PC-3 (cell line): ENCODE results near the gene ATIC. TPM values are rescaled to one million over a fixed set of nuclear protein-coding genes. Genes with fewer than 3 reads are reported as not detected.

Source experiments
- ATAC-seq: fragments of 200-7000 bp; cut with Tn5 transposase; 2 replicates; pipeline ENCODE4 v1.9.1; 2020; ENCODE audit warnings: mild to moderate bottlenecking, moderate library complexity
- BruUV-seq: library from RNA; stranded (reverse); fragments of 400-500 nt; replicated peaks from 2 replicates; lab custom pipeline; 2021; lab: Mats Ljungman, UMichigan
- CTCF ChIA-PET: fragments of 300-600 bp; sonication (Branson Sonifier 250); formaldehyde crosslinking; loops from one replicate; lab custom pipeline; 2022; ENCODE audit warnings: antibody characterized with exemption; lab: Charles Lee
- POLR2A ChIA-PET: fragments of 300-600 bp; sonication (Branson Sonifier 250); formaldehyde crosslinking; loops from one replicate; lab custom pipeline; 2022; ENCODE audit warnings: antibody characterized with exemption; ENCODE audit not compliant: unreplicated experiment; lab: Charles Lee
- DNase-seq: peaks from one replicate; pipeline ENCODE4 v3.0.0-alpha.2; 2015
- H2AFZ ChIP-seq: fragments of 300-600 bp; sonication (generic); 2 replicates; pipeline ENCODE4 v1.6.0; 2016; ENCODE audit warnings: antibody characterized with exemption, low read length
- H3F3A ChIP-seq: fragments of 300-600 bp; sonication (generic); one replicate; pipeline ENCODE4 v1.6.0; 2017; ENCODE audit warnings: antibody characterized with exemption, low read length, control low read depth, mild to moderate bottlenecking; ENCODE audit not compliant: unreplicated experiment
- H3K27ac ChIP-seq: fragments of 300-600 bp; sonication (generic); 2 replicates; pipeline ENCODE4 v1.5.1; 2016; ENCODE audit warnings: mild to moderate bottlenecking, low read length
- H3K27me3 ChIP-seq: fragments of 300-600 bp; sonication (generic); 2 replicates; pipeline ENCODE4 v1.6.1; 2016; ENCODE audit warnings: low read length, mixed read lengths
- H3K36me3 ChIP-seq: fragments of 300-600 bp; sonication (generic); 2 replicates; pipeline ENCODE4 v1.6.1; 2016; ENCODE audit warnings: low read depth, mixed run types, low read length, mixed read lengths
- H3K4me1 ChIP-seq: fragments of 300-600 bp; sonication (generic); 2 replicates; pipeline ENCODE4 v1.5.1; 2016; ENCODE audit warnings: low read length; ENCODE audit not compliant: insufficient read depth
- H3K4me2 ChIP-seq: fragments of 300-600 bp; sonication (generic); 2 replicates; pipeline ENCODE4 v1.6.0; 2016; ENCODE audit warnings: low read length
- H3K4me3 ChIP-seq: fragments of 300-600 bp; sonication (generic); 2 replicates; pipeline ENCODE4 v1.5.1; 2016; ENCODE audit warnings: mild to moderate bottlenecking, low read length, mixed read lengths
- H3K79me2 ChIP-seq: fragments of 300-600 bp; sonication (generic); 2 replicates; pipeline ENCODE4 v1.6.1; 2017; ENCODE audit warnings: low read length, mixed read lengths
- H3K9ac ChIP-seq: fragments of 300-600 bp; sonication (generic); 2 replicates; pipeline ENCODE4 v1.6.0; 2016; ENCODE audit warnings: mild to moderate bottlenecking, low read length
- H3K9me2 ChIP-seq: fragments of 300-600 bp; sonication (generic); replicated peaks from 2 replicates; pipeline ENCODE4 v1.6.1; 2016; ENCODE audit warnings: mixed run types, low read length, mixed read lengths
- H3K9me3 ChIP-seq: fragments of 300-600 bp; sonication (generic); 2 replicates; pipeline ENCODE4 v1.6.1; 2016; ENCODE audit warnings: low read length, mixed read lengths
- H4K20me1 ChIP-seq: fragments of 300-600 bp; sonication (generic); 2 replicates; pipeline ENCODE4 v1.6.1; 2016; ENCODE audit warnings: low read length, mixed read lengths
- EZH2 ChIP-seq: fragments of 300-600 bp; sonication (generic); IDR thresholded peaks from one replicate; pipeline ENCODE4 v1.6.1; 2017; ENCODE audit warnings: antibody characterized with exemption, mild to moderate bottlenecking, low read length; ENCODE audit not compliant: unreplicated experiment
- EZH2phosphoT487 ChIP-seq: fragments of 300-600 bp; sonication (generic); IDR thresholded peaks from 2 replicates; pipeline ENCODE4 v1.6.1; 2018; ENCODE audit warnings: mild to moderate bottlenecking, antibody characterized with exemption, low read length, borderline replicate concordance
- intact Hi-C: fragments of 100-400 bp; cut with micrococcal nuclease; formaldehyde crosslinking; loops from 2 replicates; pipeline ENCODE4 v1.9.0; 2023
- total RNA-seq: library from RNA; depleted of rRNA; stranded (reverse); fragments of >200 nt; gene quantifications from 2 replicates; pipeline ENCODE4 v1.2.3, GENCODE V29; 2014
- TF ChIP-seq, protein P1 (sequence below): fragments of 300-600 bp; sonication (generic); conservative IDR thresholded peaks from 2 replicates; pipeline ENCODE4 v1.5.1; 2017; ENCODE audit warnings: antibody characterized with exemption, low read depth, mild to moderate bottlenecking, low read length

ATIC gene
- total RNA-seq, 1 experiment from 2014 or later: 41.7 TPM

GRCh38 chr2:215383652-215384279 lies 71.9 kb downstream of the ATIC start:
- Histone ChIP-seq H2AFZ (no peak overlapping the region), H4K20me1 (no peaks in the 10 kb centered on the region), H3K27ac (no peak overlapping the region), H3K4me2 (no peak overlapping the region), H3K9me3 (no peaks in the 10 kb centered on the region), H3K36me3 (peaks cover 46% of the 10 kb centered on the region), H3K27me3 (no peaks in the 10 kb centered on the region), H3K9ac (no peak overlapping the region), H3K4me1 (no peaks in the 10 kb centered on the region), H3F3A (no peaks in the 10 kb centered on the region), H3K9me2 (no peaks in the 10 kb centered on the region), H3K79me2 (no peaks in the 10 kb centered on the region), H3K4me3 (no peak overlapping the region)
- BruUV-seq: no TSS peak
- TF ChIP-seq, protein P1, sequence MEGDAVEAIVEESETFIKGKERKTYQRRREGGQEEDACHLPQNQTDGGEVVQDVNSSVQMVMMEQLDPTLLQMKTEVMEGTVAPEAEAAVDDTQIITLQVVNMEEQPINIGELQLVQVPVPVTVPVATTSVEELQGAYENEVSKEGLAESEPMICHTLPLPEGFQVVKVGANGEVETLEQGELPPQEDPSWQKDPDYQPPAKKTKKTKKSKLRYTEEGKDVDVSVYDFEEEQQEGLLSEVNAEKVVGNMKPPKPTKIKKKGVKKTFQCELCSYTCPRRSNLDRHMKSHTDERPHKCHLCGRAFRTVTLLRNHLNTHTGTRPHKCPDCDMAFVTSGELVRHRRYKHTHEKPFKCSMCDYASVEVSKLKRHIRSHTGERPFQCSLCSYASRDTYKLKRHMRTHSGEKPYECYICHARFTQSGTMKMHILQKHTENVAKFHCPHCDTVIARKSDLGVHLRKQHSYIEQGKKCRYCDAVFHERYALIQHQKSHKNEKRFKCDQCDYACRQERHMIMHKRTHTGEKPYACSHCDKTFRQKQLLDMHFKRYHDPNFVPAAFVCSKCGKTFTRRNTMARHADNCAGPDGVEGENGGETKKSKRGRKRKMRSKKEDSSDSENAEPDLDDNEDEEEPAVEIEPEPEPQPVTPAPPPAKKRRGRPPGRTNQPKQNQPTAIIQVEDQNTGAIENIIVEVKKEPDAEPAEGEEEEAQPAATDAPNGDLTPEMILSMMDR: no peak
- TF ChIP-seq EZH2 (no peak), EZH2phosphoT487 (no peak)
- intact Hi-C loops: no loop called here
- ChIA-PET POLR2A (no interaction called here), CTCF (no interaction called here)
- DNase-seq: no peak
- no peak for ATAC-seq

GRCh38 chr2:215384710-215385109 lies 72.9 kb downstream of the ATIC start:
- H2AFZ ChIP-seq: no peak overlapping the region
- ChIA-PET CTCF (no interaction called here), POLR2A (no interaction called here)
- no TSS peak for BruUV-seq
- H3K9me2 ChIP-seq: no peaks in the 10 kb centered on the region
- DNase-seq (no peak), ATAC-seq (no peak)
- H3K9me3 ChIP-seq: no peaks in the 10 kb centered on the region
- H3K4me3 ChIP-seq: no peak overlapping the region
- intact Hi-C loops: no loop called here
- no peaks in the 10 kb centered on the region for H3K27me3 ChIP-seq
- no peak overlapping the region for H3K4me2 ChIP-seq
- TF ChIP-seq, protein P1: no peak
- TF ChIP-seq EZH2: no peak
- TF ChIP-seq EZH2phosphoT487: no peak
- no peaks in the 10 kb centered on the region for H4K20me1 ChIP-seq
- H3K4me1 ChIP-seq: no peaks in the 10 kb centered on the region
- H3K9ac ChIP-seq: no peak overlapping the region
- no peak overlapping the region for H3K27ac ChIP-seq
- H3K36me3 ChIP-seq: peaks cover 44% of the 10 kb centered on the region
- H3K79me2 ChIP-seq: no peaks in the 10 kb centered on the region
- no peaks in the 10 kb centered on the region for H3F3A ChIP-seq

DNA sequence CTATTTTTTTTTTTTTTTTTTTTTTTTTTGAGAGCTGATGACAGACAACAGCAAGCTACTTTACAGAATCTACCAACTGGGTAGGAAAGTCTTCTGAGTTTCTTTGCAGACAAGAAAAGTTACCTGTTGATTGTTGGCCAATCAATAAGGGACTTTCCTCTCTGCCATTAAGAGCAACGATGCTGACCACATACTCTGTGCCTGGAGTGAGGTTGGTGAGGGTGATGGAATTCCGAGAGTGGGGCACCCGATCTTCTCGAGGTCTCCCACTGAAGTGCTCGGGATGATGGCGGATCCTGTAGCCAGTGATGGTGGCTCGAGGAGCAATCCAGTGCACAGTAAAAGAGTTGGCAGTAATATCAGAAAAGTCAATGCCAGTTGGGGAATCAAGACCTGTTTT lies 74.7 kb downstream of the ATIC start:
- H3K4me3 ChIP-seq: no peak overlapping the region
- H4K20me1 ChIP-seq: no peaks in the 10 kb centered on the region
- no peaks in the 10 kb centered on the region for H3K9me3 ChIP-seq
- H3K36me3 ChIP-seq: peaks cover 53% of the 10 kb centered on the region
- no peaks in the 10 kb centered on the region for H3K27me3 ChIP-seq
- H3K27ac ChIP-seq: no peak overlapping the region
- H3K9ac ChIP-seq: no peak overlapping the region
- no peaks in the 10 kb centered on the region for H3K4me1 ChIP-seq
- no peak overlapping the region for H3K4me2 ChIP-seq
- CTCF ChIA-PET: no interaction called here
- H2AFZ ChIP-seq: no peak overlapping the region
- no peak for TF ChIP-seq EZH2
- TF ChIP-seq EZH2phosphoT487: no peak
- TF ChIP-seq, protein P1: no peak
- ATAC-seq (no peak), DNase-seq (no peak)
- H3K9me2 ChIP-seq: no peaks in the 10 kb centered on the region
- no TSS peak for BruUV-seq
- H3F3A ChIP-seq: no peaks in the 10 kb centered on the region
- no peaks in the 10 kb centered on the region for H3K79me2 ChIP-seq
- POLR2A ChIA-PET: no interaction called here
- intact Hi-C loops: no loop called here
